IPS-NIHi7 (cell line): ENCODE measurements around the gene ACRBP.
"Not testable (repeated sequence)": the region's sequence is repeated elsewhere in the genome, so short reads cannot be mapped to it uniquely, and the experiment has no call there.

Source experiments
- DNase-seq: peaks from one replicate; pipeline ENCODE4 v3.0.0; 2012; ENCODE audit warnings: mixed read lengths; ENCODE audit errors: extremely low spot score

ACRBP gene

DNA sequence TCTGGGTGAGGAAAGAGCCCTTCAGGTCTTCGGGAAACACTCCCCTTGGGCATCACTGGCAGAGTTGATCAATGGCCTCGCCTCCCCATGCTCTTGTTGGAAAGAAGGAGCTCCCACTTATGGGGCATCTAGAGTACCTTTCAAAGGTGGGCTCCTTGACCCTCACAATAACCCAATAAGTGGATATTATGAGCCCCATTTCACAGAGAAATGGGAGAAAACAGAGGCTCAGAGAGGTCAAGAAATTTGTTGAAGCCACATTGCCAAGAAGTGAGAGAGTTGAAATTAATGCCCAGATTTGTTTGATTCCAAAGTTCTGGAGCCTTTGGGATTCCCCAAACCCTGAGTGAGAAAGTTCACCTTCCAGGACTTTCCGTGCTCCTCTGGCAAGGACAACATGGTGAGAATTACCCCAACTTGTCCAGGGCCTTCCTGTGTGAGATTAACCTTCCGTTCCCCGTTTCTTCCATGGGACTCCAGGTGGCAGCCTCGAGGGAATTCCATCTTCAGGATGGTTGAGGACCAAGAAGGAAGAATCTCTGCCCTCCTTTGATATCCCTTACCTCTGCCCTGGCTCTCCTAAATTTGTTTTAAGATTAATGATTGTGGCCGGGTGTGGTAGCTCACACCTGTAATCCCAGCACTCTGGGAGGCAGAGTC lies 32.6 kb downstream of the ACRBP start:
- peak; percentile 47 for DNase-seq

DNA sequence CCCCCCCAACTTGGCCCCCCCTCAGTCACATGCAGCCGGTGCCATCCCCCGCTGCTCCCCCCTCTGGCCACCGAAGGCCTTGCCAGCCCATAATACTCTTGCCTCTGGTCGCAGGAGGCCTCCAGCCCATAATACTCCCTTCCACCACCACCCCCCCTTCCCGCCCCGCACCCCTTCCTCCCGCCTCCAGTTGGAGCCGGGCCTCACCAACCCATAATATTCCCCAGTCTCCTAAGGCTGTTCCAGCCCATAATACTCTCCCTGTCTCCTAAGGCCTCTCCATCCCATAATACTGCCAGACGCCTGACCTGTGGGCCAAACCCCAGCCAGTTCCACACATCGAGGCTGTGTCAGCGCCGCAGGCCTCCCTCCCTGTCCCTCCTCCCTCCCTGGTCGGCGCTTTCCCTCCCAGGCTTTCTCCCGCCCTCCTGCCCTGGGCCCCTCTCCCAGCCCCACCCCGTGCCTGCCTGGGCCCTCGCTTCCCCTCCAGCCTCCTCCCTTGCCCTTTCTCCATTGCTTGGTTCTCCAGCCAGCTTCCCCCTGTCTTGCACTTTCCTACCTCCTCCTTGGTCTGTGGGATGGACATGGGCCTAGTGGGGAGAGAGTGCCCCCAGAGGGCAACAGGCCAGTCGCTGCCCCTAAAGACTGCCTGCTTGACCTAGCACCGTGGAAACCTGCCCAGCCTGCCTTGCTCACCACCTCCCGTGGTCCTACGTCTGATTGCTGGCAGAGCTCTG lies 33.3 kb downstream of the ACRBP start:
- DNase-seq, result peak; percentile 91

- peak; percentile 42 for DNase-seq
These were observed 34.0 kb downstream of the ACRBP start for GRCh38 chr12:6613015-6613775.

- DNase-seq, result no peak
These were observed 34.6 kb downstream of the ACRBP start for GRCh38 chr12:6612652-6613014.

- DNase-seq, result no peak
These were observed 35.0 kb downstream of the ACRBP start for GRCh38 chr12:6612247-6612646.

- DNase-seq, result no peak
These were observed 38.5 kb downstream of the ACRBP start for GRCh38 chr12:6608592-6609281.

DNA sequence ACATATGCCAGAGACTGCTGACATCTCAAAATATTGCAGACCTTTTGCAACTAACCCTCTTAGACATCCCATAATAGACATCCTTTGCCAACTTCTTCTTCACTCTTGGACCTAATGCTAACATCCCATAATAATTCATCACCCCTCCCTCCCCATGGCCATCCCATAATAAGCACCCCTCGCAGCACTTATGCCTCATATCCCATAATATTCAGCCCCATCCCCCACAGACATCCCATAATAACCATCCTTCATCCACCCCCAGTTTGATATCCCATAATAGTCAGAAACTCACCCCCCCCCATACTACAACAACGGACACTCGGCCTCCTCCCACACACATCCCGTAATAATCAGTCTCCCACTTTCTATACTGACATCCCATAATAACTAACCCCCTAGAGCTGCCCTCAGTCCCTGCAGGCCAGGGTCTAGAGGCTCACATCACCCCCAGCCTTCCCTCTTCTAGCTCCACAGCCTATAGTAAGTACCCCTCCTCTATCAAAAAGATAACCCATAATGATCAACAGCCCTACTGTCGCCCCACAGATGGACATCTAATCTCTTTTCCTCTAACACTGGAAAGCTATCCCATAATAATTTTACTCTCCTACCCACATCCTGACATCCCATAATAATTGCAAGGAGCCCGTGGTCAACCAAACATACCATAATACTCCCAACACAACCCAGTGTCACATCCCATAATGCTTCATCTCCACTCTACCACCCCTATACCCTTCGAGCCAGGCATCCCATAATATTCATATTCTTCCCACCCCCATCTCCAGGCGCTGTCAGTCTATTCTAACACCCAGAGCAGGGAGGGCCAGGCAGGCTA lies 39.3 kb downstream of the ACRBP start:
- DNase-seq, result no peak

- peak; percentile 72 for DNase-seq
These were observed 40.7 kb downstream of the ACRBP start for GRCh38 chr12:6606331-6607131.

GRCh38 chr12:6605421-6606330 lies 41.6 kb downstream of the ACRBP start:
- peak; percentile 33 for DNase-seq

DNA sequence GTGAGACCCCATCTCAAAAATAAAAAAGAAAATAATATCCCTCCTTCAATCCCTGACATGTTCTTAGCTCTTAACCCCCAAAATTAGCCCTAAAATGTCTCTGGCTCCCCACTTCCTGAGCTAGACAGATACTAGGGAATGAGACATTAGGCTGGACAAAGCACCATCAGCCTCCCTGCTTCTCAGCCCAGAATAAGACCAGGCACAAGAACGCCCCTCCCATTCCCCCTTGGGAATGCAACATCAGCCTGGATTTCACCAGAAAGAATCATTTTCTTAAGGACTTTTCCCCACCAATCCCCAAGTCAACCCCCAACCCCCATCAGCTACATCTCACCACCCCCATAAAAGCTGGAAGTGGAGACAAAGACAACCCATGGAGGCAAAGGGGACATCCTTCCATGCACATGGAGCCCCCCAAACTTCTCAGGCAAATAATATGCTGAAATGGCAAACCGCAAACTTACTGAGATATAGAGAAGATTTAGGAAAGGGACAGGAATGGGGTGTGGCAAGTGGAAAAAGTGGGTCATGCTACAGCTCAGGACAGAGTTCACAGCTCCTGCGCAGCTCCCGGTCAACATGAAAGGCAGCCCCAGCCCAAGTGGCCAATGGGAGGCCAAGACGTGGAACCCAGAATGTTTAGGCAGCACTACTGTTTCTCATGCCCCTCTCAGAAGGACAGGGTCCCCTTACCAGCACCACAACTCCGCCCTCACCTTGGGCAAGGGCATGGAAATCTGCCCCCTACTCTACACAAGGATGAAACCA lies 42.8 kb downstream of the ACRBP start:
- no peak for DNase-seq

DNA sequence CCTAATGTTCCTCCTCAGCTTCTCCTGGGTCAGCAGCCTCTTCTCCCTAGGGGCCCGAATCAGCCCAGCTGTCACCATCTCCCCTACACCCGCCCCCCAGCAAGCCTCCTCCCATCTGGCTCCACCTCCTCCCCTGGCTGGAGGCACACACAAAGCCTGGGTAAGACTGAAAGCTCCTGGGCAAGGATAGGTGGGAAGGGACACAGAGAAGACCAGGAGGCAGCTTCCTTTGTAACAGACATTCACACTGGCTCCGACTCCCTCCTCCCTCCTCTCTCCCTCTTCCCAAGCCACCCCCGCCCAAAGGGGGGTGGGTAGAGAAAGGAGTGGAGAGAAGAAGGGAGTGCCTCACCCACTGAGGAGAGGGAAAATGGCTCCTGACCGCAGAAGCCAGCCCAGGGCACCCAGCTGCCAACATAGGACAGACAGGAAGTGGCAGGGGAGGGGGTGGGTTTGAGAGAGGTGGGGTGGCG lies 44.1 kb downstream of the ACRBP start:
- DNase-seq, result peak; percentile 29

- DNase-seq, result no peak
These were observed 44.7 kb downstream of the ACRBP start for GRCh38 chr12:6602526-6602925.

GRCh38 chr12:6595673-6596072 lies 51.6 kb downstream of the ACRBP start:
- not testable (repeated sequence) for DNase-seq

GRCh38 chr12:6592087-6592486 lies 55.1 kb downstream of the ACRBP start:
- no peak for DNase-seq
